ENCODE measurements around the gene SCIMP. TPM values are rescaled to one million over a fixed set of nuclear protein-coding genes. Genes with fewer than 3 reads are reported as not detected.
A peak's percentile ranks its signal among the peaks of the same experiment; 100 is the strongest.
"Not testable (repeated sequence)": the region's sequence is repeated elsewhere in the genome, so short reads cannot be mapped to it uniquely, and the experiment has no call there.

The SCIMP gene
- polyA plus RNA-seq, 3 donors = 88.7 to 164 (median 98.4) TPM

DNA sequence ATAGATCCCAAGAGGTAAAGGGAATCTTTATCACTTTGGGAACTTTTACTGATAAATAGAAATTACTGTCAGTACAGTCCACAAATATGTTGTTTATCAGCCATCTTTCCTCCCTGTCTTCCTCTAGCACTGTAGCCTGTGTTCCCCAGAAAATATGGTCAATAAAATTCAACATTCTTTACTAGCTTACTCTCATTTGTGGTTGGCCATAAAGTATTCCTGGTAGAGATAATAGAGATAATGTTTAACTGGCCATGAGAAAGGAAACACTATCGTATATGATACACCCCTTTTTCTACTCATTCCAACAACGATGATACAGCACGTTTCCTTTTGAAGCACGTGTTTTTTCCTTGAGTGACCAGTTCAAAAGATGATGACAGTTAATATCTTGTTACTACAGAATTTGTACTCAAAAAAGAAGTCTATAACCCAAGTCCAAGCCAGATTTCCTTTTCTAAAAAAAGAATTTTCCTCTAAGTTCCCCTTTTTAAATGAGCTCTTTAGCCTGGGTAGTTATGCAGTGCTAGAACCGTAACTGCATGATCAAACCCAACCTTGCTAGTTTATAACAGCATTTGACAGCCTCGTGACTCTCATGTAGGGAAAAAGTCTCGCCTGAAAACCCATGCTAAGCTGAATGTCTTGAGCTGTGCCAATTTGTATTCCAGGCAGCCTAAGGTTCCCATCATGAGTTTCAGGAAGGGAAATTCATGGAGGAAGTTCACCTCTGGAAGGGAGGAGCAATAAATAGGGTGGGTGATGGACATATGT is 68.7 kb downstream of the SCIMP start:
- H3K4me3 ChIP-seq (replicated peaks in 1 of 3; ENCODE audit: low read depth in 2 of 3, low read length in 3 of 3) = peak overlapping the region in 1 of 3 experiments; percentile 43
- Mint-ChIP-seq H3K4me1 (peaks cover 48% of the 10 kb centered on the region), H3K4me3 (peak overlapping the region; percentile 37 to 71), H3K27ac (peak overlapping the region; percentile 79 to 89 (median 86))
- H3K36me3 ChIP-seq (replicated peaks in 1 of 2; ENCODE audit: control insufficient read depth in 1 of 2, insufficient read depth in 2 of 2, low read length in 2 of 2); H3K4me2 ChIP-seq (replicated peaks; ENCODE audit: extremely low read depth, low read length, poor library complexity, severe bottlenecking); H3K79me2 ChIP-seq (ENCODE audit: insufficient read depth, low read length); H4K20me1 ChIP-seq (ENCODE audit: insufficient read depth, low read length); H3K9me3 Mint-ChIP-seq; H3K9me3 ChIP-seq (replicated peaks in 1 of 2; ENCODE audit: control insufficient read depth in 1 of 2, insufficient read depth in 1 of 2, low read length in 2 of 2); H3K27me3 Mint-ChIP-seq (ENCODE audit: low read depth in 3 of 3); H3K9ac ChIP-seq (ENCODE audit: insufficient read depth, low read length, poor library complexity, severe bottlenecking); H3K36me3 Mint-ChIP-seq; intact Hi-C loops (cut with micrococcal nuclease); H3K27me3 ChIP-seq (ENCODE audit: control insufficient read depth in 2 of 2, insufficient read depth in 2 of 2, low read length in 2 of 2); H2AFZ ChIP-seq (ENCODE audit: insufficient read depth, low read depth, low read length, poor library complexity, severe bottlenecking): not testable (repeated sequence)
- H3K4me1 ChIP-seq (ENCODE audit: control insufficient read depth in 1 of 2, insufficient read depth in 2 of 2, low read length in 2 of 2) = peaks cover 37 to 49% of the 10 kb centered on the region in 2 donors
- H3K27ac ChIP-seq (ENCODE audit: low read depth in 1 of 2, low read length in 2 of 2) = peak overlapping the region in 1 of 2 donors; percentile 54
- peak; percentile 4 to 17 (median 15) for DNase-seq
- 0% methylated on average over 2 of the region's 7 CpGs for WGBS (ENCODE audit: insufficient coverage)

DNA sequence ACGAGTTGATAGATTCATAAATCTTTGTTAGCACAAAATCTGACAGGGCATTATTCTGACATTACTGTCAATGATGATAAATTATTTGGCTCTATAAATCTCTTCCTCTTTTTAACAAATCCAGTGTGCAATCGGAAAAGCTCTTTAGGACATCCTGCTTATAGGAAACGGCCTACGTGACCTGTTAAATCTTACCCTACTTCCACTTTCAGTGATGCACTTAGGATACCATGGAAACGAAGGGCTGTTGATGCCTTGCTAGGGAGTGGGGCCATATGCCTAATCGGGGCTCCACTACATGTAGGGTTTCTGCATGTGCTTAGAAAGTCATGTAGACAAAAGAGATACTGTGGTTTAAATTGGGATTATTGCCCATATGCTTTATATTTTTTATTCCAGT is 70.2 kb downstream of the SCIMP start:
- Histone ChIP-seq H3K36me3 (replicated peaks in 1 of 2; ENCODE audit: control insufficient read depth in 1 of 2, insufficient read depth in 2 of 2, low read length in 2 of 2) (no peaks in the 10 kb centered on the region), H3K9ac (ENCODE audit: insufficient read depth, low read length, poor library complexity, severe bottlenecking) (no peak overlapping the region), H3K4me3 (replicated peaks in 1 of 3; ENCODE audit: low read depth in 2 of 3, low read length in 3 of 3) (no peak overlapping the region), H2AFZ (ENCODE audit: insufficient read depth, low read depth, low read length, poor library complexity, severe bottlenecking) (no peak overlapping the region), H3K27me3 (ENCODE audit: control insufficient read depth in 2 of 2, insufficient read depth in 2 of 2, low read length in 2 of 2) (no peaks in the 10 kb centered on the region), H3K4me1 (ENCODE audit: control insufficient read depth in 1 of 2, insufficient read depth in 2 of 2, low read length in 2 of 2) (peaks cover 37 to 49% of the 10 kb centered on the region in 2 donors), H3K27ac (ENCODE audit: low read depth in 1 of 2, low read length in 2 of 2) (no peak overlapping the region), H4K20me1 (ENCODE audit: insufficient read depth, low read length) (no peaks in the 10 kb centered on the region), H3K79me2 (ENCODE audit: insufficient read depth, low read length) (no peaks in the 10 kb centered on the region), H3K9me3 (replicated peaks in 1 of 2; ENCODE audit: control insufficient read depth in 1 of 2, insufficient read depth in 1 of 2, low read length in 2 of 2) (no peaks in the 10 kb centered on the region), H3K4me2 (replicated peaks; ENCODE audit: extremely low read depth, low read length, poor library complexity, severe bottlenecking) (no peak overlapping the region)
- no peaks in the 10 kb centered on the region for H3K36me3 Mint-ChIP-seq
- TF ChIP-seq, protein P1, sequence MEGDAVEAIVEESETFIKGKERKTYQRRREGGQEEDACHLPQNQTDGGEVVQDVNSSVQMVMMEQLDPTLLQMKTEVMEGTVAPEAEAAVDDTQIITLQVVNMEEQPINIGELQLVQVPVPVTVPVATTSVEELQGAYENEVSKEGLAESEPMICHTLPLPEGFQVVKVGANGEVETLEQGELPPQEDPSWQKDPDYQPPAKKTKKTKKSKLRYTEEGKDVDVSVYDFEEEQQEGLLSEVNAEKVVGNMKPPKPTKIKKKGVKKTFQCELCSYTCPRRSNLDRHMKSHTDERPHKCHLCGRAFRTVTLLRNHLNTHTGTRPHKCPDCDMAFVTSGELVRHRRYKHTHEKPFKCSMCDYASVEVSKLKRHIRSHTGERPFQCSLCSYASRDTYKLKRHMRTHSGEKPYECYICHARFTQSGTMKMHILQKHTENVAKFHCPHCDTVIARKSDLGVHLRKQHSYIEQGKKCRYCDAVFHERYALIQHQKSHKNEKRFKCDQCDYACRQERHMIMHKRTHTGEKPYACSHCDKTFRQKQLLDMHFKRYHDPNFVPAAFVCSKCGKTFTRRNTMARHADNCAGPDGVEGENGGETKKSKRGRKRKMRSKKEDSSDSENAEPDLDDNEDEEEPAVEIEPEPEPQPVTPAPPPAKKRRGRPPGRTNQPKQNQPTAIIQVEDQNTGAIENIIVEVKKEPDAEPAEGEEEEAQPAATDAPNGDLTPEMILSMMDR (IDR thresholded peaks at IDR 0.05) = no peak
- peaks cover 48% of the 10 kb centered on the region for H3K4me1 Mint-ChIP-seq
- no peak overlapping the region for H3K4me3 Mint-ChIP-seq
- peaks cover 0 to 1% (median 0%) of the 10 kb centered on the region in 7 donors for H3K9me3 Mint-ChIP-seq
- peak overlapping the region in 5 of 7 donors; percentile 46 to 73 (median 58) for H3K27ac Mint-ChIP-seq
- H3K27me3 Mint-ChIP-seq (ENCODE audit: low read depth in 3 of 3) = peaks cover 1 to 4% (median 2%) of the 10 kb centered on the region in 3 donors
- intact Hi-C loops (cut with micrococcal nuclease) = no loop called here
- no CpG with 5 or more reads among the region's 6 CpGs for WGBS (ENCODE audit: insufficient coverage)
- DNase-seq = peak; percentile 40 to 53 (median 53)

DNA sequence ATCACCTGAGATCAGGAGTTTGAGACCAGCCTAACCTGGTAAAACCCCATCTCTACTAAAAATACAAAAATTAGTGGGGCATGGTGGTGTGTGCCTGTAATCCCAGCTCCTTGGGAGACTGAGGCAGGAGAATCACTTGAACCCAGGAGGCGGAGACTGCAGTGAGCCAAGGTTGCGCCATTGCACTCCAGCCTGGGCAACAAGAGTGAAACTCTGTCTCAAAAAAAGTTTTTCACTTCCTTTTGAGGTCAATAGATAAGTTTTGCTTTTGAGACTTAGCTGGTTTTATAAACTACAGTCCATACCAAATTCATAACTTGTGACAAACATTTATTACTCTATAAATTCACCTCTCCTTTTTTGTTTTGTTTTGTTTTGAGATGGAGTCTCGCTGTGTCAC is 72.9 kb downstream of the SCIMP start:
- H4K20me1 ChIP-seq (ENCODE audit: insufficient read depth, low read length); H3K36me3 Mint-ChIP-seq; DNase-seq; H3K79me2 ChIP-seq (ENCODE audit: insufficient read depth, low read length); H2AFZ ChIP-seq (ENCODE audit: insufficient read depth, low read depth, low read length, poor library complexity, severe bottlenecking); H3K27ac ChIP-seq (ENCODE audit: low read depth in 1 of 2, low read length in 2 of 2); H3K9ac ChIP-seq (ENCODE audit: insufficient read depth, low read length, poor library complexity, severe bottlenecking); H3K27ac Mint-ChIP-seq; H3K4me3 Mint-ChIP-seq; H3K27me3 ChIP-seq (ENCODE audit: control insufficient read depth in 2 of 2, insufficient read depth in 2 of 2, low read length in 2 of 2); H3K9me3 ChIP-seq (replicated peaks in 1 of 2; ENCODE audit: control insufficient read depth in 1 of 2, insufficient read depth in 1 of 2, low read length in 2 of 2); H3K4me2 ChIP-seq (replicated peaks; ENCODE audit: extremely low read depth, low read length, poor library complexity, severe bottlenecking); H3K9me3 Mint-ChIP-seq; intact Hi-C loops (cut with micrococcal nuclease); H3K36me3 ChIP-seq (replicated peaks in 1 of 2; ENCODE audit: control insufficient read depth in 1 of 2, insufficient read depth in 2 of 2, low read length in 2 of 2); H3K4me3 ChIP-seq (replicated peaks in 1 of 3; ENCODE audit: low read depth in 2 of 3, low read length in 3 of 3): not testable (repeated sequence)
- peaks cover 28 to 41% of the 10 kb centered on the region in 2 donors for H3K4me1 ChIP-seq (ENCODE audit: control insufficient read depth in 1 of 2, insufficient read depth in 2 of 2, low read length in 2 of 2)
- Mint-ChIP-seq H3K27me3 (ENCODE audit: low read depth in 3 of 3) (peaks cover 1 to 10% (median 4%) of the 10 kb centered on the region in 3 donors), H3K4me1 (peaks cover 38% of the 10 kb centered on the region)
- whole genome bisulfite sequencing (ENCODE audit: insufficient coverage) = 7% methylated on average over 2 of the region's 3 CpGs

DNA sequence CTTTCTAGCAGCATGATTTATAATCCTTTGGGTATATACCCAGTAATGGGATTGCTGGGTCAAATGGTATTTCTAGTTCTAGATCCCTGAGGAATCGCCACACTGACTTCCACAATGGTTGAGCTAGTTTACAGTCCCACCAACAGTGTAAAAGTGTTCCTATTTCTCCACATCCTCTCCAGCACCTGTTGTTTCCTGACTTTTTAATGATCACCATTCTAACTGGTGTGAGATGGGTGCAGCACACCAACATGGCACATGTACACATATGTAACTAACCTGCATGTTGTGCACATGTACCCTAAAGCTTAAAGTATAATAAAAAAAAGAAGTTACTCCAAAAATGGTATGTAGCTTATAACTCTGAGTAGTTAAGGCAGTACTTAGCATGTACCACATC is 74.0 kb downstream of the SCIMP start:
- H3K9ac ChIP-seq (ENCODE audit: insufficient read depth, low read length, poor library complexity, severe bottlenecking); H3K27ac Mint-ChIP-seq; H3K27me3 ChIP-seq (ENCODE audit: control insufficient read depth in 2 of 2, insufficient read depth in 2 of 2, low read length in 2 of 2); H2AFZ ChIP-seq (ENCODE audit: insufficient read depth, low read depth, low read length, poor library complexity, severe bottlenecking); H3K4me2 ChIP-seq (replicated peaks; ENCODE audit: extremely low read depth, low read length, poor library complexity, severe bottlenecking); DNase-seq; H3K4me3 Mint-ChIP-seq; intact Hi-C loops (cut with micrococcal nuclease); H3K27ac ChIP-seq (ENCODE audit: low read depth in 1 of 2, low read length in 2 of 2); H3K9me3 ChIP-seq (replicated peaks in 1 of 2; ENCODE audit: control insufficient read depth in 1 of 2, insufficient read depth in 1 of 2, low read length in 2 of 2); H3K79me2 ChIP-seq (ENCODE audit: insufficient read depth, low read length); H3K4me3 ChIP-seq (replicated peaks in 1 of 3; ENCODE audit: low read depth in 2 of 3, low read length in 3 of 3); H3K9me3 Mint-ChIP-seq; H3K36me3 ChIP-seq (replicated peaks in 1 of 2; ENCODE audit: control insufficient read depth in 1 of 2, insufficient read depth in 2 of 2, low read length in 2 of 2); H4K20me1 ChIP-seq (ENCODE audit: insufficient read depth, low read length); H3K36me3 Mint-ChIP-seq: not testable (repeated sequence)
- no CpG with 5 or more reads among the region's 1 CpG for WGBS (ENCODE audit: insufficient coverage)
- Mint-ChIP-seq H3K27me3 (ENCODE audit: low read depth in 3 of 3) (peaks cover under 1 to 10% (median 4%) of the 10 kb centered on the region in 3 donors), H3K4me1 (peaks cover 29% of the 10 kb centered on the region)
- peaks cover 21 to 30% of the 10 kb centered on the region in 2 donors for H3K4me1 ChIP-seq (ENCODE audit: control insufficient read depth in 1 of 2, insufficient read depth in 2 of 2, low read length in 2 of 2)
